ENCODE results near the gene SLC17A2.

DNA sequence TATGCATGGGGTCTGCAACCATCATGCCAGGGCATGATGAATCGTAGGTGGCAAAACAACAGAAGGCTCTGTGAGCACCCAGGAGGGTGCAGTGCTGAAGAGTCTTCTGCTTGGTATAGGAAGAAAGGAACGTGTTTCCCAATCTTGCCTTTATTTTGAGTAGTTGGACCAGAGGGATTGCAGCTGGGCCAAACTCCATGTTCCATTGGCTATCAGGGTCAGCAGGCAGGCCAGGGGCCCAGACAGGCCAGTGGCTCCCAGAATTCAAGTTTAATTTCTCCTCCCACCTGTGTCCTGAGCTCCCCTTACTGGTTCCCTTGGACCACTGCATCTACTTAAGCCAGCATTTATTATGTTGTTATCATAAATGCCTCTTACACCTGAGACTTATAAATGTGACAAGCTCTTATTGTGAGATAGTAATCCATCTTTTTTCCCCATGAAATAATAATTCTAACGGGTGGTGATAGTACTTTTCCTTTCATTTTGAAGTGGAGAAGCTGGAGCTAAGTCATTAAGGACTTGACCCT is 31.2 kb upstream of the SLC17A2 start:
- TF ChIP-seq POLR2A (IDR thresholded peaks at IDR 0.05; ENCODE audit: low read depth): no peak
- TF ChIP-seq, protein P1, sequence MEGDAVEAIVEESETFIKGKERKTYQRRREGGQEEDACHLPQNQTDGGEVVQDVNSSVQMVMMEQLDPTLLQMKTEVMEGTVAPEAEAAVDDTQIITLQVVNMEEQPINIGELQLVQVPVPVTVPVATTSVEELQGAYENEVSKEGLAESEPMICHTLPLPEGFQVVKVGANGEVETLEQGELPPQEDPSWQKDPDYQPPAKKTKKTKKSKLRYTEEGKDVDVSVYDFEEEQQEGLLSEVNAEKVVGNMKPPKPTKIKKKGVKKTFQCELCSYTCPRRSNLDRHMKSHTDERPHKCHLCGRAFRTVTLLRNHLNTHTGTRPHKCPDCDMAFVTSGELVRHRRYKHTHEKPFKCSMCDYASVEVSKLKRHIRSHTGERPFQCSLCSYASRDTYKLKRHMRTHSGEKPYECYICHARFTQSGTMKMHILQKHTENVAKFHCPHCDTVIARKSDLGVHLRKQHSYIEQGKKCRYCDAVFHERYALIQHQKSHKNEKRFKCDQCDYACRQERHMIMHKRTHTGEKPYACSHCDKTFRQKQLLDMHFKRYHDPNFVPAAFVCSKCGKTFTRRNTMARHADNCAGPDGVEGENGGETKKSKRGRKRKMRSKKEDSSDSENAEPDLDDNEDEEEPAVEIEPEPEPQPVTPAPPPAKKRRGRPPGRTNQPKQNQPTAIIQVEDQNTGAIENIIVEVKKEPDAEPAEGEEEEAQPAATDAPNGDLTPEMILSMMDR (IDR thresholded peaks at IDR 0.05): no peak
- no peak for TF ChIP-seq EP300 (IDR thresholded peaks at IDR 0.05)

All from esophagus muscularis mucosa (tissue), 4 donors.